Uterus (tissue), 4 donors: ENCODE results near the gene TUBA8. TPM values are rescaled to one million over a fixed set of nuclear protein-coding genes. Genes with fewer than 3 reads are reported as not detected.

Experiments used
- DNase-seq, 2 donors: peaks; one replicate each; pipeline ENCODE4 v3.0.0-alpha.2; 2019 to 2020
- H3K27ac ChIP-seq, 2 donors: fragments of 200-600 bp; sonication (generic); 1 replicate in 1 of 2; 2 replicates in 1 of 2; pipeline ENCODE4 v1.5.1; 2016 to 2018
- H3K27me3 ChIP-seq, 2 donors: fragments of 200-600 bp; sonication (generic); one replicate each; pipeline ENCODE4 v1.5.1; 2018 to 2019; ENCODE audit warnings: control low read depth in 1 of 2
- H3K36me3 ChIP-seq, 2 donors: fragments of 200-600 bp; sonication (generic); one replicate each; pipeline ENCODE4 v1.5.1; 2019; ENCODE audit warnings: control low read depth in 1 of 2
- H3K4me1 ChIP-seq, 2 donors: fragments of 200-600 bp; sonication (generic); one replicate each; pipeline ENCODE4 v1.5.1; 2018 to 2019; ENCODE audit warnings: control low read depth in 1 of 2
- H3K4me3 ChIP-seq, 2 donors: fragments of 200-600 bp; sonication (generic); 1 replicate in 1 of 2; 2 replicates in 1 of 2; pipeline ENCODE4 v1.5.1; 2018 to 2019; ENCODE audit warnings: mild to moderate bottlenecking in 1 of 2
- H3K9me3 ChIP-seq, 2 donors: fragments of 200-600 bp; sonication (generic); one replicate each; pipeline ENCODE4 v1.5.1; 2019; ENCODE audit warnings: control low read depth in 1 of 2
- POLR2A ChIP-seq, 2 donors: fragments of 450-650 bp; IDR thresholded peaks; one replicate each; pipeline ENCODE4 v1.6.1; 2016; ENCODE audit warnings: antibody characterized with exemption in 2 of 2, mild to moderate bottlenecking in 1 of 2, moderate library complexity in 1 of 2
- intact Hi-C: fragments of 100-400 bp; cut with DNase I; formaldehyde crosslinking; loops from one replicate; pipeline ENCODE4 v1.15.1; 2023; ENCODE audit warnings: low total_unique reads
- total RNA-seq, 4 donors: library from RNA; depleted of rRNA in 3 of 4; stranded (reverse); fragments of >200 nt in 3 of 4; gene quantifications; one replicate each; pipeline versions ENCODE4 v1.1.0 to v1.2.4, GENCODE V29; 2014 to 2023
- TF ChIP-seq, protein P1 (sequence below), 4 experiments: fragments of 200-600 bp in 2 of 4; fragments of 450-650 bp in 2 of 4; sonication (generic) in 2 of 4; IDR thresholded peaks; one replicate each; pipeline ENCODE4 v1.5.1; 2016 to 2019; ENCODE audit warnings: antibody characterized with exemption in 4 of 4, mild to moderate bottlenecking in 2 of 4, moderate library complexity in 1 of 4
- donor health status: DM: yes; HTN: yes; CAD: no.

TUBA8 gene
- total RNA-seq, 4 donors from 2014 or later = 0.90 to 14.6 (median 2.2) TPM; not detected in 1

DNA sequence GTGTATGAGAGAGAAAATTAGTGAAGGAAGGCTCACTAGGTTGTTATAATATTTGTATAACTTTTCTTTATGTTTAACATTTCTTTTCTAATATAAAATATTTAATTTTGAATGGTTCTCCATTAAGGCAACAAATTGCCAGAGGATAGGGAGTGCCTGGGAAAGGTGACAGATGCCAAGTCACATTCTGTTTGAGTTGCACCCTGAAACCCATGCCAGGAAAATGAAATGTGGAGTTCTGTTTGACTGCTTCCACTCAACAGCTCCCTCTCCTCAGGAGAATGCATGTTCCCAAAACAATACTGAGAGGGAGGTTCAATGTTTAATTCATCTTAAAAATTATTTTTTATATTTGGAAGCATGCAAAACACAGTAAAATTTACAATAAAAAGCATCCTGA lies 33.5 kb downstream of the TUBA8 start:
- Histone ChIP-seq H3K27me3 (no peaks in the 10 kb centered on the region), H3K36me3 (no peaks in the 10 kb centered on the region), H3K4me3 (no peak overlapping the region), H3K4me1 (no peaks in the 10 kb centered on the region), H3K9me3 (no peaks in the 10 kb centered on the region), H3K27ac (no peak overlapping the region)
- intact Hi-C loops = no loop called here
- DNase-seq = no peak
- TF ChIP-seq, protein P1, sequence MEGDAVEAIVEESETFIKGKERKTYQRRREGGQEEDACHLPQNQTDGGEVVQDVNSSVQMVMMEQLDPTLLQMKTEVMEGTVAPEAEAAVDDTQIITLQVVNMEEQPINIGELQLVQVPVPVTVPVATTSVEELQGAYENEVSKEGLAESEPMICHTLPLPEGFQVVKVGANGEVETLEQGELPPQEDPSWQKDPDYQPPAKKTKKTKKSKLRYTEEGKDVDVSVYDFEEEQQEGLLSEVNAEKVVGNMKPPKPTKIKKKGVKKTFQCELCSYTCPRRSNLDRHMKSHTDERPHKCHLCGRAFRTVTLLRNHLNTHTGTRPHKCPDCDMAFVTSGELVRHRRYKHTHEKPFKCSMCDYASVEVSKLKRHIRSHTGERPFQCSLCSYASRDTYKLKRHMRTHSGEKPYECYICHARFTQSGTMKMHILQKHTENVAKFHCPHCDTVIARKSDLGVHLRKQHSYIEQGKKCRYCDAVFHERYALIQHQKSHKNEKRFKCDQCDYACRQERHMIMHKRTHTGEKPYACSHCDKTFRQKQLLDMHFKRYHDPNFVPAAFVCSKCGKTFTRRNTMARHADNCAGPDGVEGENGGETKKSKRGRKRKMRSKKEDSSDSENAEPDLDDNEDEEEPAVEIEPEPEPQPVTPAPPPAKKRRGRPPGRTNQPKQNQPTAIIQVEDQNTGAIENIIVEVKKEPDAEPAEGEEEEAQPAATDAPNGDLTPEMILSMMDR (IDR thresholded peaks at IDR 0.05) = no peak
- TF ChIP-seq POLR2A (IDR thresholded peaks at IDR 0.05) = no peak

DNA sequence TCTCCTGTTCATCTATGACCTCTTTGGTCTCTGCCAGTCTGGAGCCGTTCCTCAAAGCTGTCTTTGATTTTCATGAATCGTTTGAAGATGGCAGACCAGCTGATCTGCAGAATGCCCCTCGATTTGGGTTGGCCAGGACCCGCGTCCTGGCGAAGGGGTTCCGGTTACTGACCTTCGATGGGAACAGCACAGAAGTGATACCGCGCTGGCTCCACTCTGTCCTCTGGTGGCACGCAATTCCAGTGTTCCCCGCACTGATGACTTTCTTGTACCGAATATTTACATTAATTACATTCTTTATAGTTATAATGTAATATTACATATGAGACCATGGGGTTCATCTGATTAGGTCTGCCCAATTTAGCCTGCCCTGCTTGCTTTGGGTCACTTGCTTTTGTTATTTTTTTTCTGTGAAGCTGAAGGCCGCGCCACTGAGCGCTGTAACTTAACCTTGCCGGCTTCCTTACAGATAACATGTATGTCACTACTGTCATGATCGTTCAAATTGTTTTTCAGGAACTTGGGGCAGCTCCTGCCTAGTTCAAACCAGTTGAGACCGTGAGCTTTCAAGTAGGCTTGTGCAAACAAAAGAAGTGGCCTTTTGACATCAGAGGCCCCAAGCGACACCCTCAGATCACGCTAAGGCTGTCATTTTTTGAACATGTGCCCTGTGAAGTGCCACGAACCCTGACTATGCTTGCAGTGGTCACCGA lies 35.2 kb downstream of the TUBA8 start:
- Histone ChIP-seq H3K9me3 (no peaks in the 10 kb centered on the region), H3K36me3 (no peaks in the 10 kb centered on the region), H3K27ac (no peak overlapping the region), H3K4me1 (no peaks in the 10 kb centered on the region), H3K27me3 (no peaks in the 10 kb centered on the region), H3K4me3 (no peak overlapping the region)
- intact Hi-C loops = no loop called here
- DNase-seq = peak in 1 of 2 donors; percentile 2
- no peak for TF ChIP-seq POLR2A (IDR thresholded peaks at IDR 0.05)
- TF ChIP-seq, protein P1 (IDR thresholded peaks at IDR 0.05) = no peak

DNA sequence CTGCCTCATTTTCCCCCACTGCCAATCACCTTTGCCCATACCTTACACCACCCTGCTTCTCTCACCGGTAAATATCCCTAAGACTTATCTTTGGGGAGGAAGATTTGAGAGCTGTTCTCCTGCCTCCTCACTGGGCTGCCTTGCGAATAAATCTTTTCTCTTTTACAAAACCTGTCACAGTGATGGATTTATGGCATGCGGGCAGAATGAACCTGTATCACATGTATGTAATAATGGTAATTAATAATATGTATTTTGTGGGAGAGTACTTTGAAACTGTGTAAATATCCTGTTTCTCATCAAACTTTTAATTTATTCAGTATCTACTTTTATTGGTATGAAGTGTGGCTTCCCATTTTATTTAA lies 35.8 kb downstream of the TUBA8 start:
- intact Hi-C loops = no loop called here
- Histone ChIP-seq H3K36me3 (no peaks in the 10 kb centered on the region), H3K27me3 (no peaks in the 10 kb centered on the region), H3K4me3 (no peak overlapping the region), H3K4me1 (no peaks in the 10 kb centered on the region), H3K27ac (no peak overlapping the region), H3K9me3 (no peaks in the 10 kb centered on the region)
- TF ChIP-seq POLR2A (IDR thresholded peaks at IDR 0.05) = no peak
- TF ChIP-seq, protein P1 (IDR thresholded peaks at IDR 0.05) = no peak
- no peak for DNase-seq

DNA sequence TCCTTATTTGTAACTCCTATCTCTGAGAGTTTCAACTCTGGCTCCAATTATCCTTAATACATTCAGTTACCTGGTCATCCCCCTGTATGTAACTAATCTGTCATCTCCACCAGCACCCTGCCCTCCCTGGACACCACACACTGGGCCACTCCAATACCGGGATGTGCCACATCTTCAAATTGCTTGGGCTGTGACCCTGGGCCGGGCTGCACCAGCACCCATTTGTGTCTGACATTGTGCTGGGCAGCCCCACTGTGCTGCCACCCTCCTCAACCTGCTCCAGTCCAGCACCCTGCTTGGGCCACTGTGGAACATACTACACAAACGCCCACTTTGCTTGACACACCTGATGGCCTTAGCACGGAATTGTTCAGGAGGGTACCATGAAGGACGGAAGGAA lies 37.2 kb downstream of the TUBA8 start:
- Histone ChIP-seq H3K27ac (no peak overlapping the region), H3K9me3 (no peaks in the 10 kb centered on the region), H3K4me3 (no peak overlapping the region), H3K4me1 (no peaks in the 10 kb centered on the region), H3K27me3 (no peaks in the 10 kb centered on the region), H3K36me3 (no peaks in the 10 kb centered on the region)
- intact Hi-C loops = no loop called here
- TF ChIP-seq, protein P1 (IDR thresholded peaks at IDR 0.05) = no peak
- TF ChIP-seq POLR2A (IDR thresholded peaks at IDR 0.05) = no peak
- DNase-seq = peak in 1 of 2 donors; percentile 15

DNA sequence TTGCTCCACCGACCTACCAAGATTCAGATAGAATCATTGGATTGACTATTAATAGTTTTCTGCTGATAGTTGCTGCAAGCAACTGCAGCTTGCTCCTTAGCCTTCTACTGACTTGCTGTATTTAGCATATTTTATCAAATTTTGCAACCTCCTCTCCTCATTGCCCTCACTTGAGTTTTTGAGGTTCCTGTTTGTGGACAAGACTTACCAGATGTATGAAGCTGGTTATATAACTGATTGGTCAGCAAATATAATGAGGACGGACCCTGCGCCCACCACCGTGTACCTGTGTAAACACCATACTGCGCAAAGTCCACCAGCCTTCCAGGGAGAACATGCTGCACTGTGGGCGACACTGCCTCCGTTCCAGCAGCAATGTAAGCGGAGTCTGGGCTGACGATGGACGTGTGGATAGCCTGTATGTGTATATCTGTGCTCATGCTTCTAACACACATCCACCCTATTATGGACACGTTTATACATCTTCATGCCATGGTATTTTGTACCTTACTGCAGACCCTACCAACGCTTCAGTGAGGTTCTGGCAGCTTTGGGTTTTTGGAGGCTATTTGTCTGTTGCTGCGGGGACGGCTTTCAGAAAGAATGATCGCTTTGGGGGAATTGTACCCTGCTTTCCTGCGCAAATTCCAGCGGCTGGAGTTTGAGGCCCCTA lies 37.8 kb downstream of the TUBA8 start:
- DNase-seq = peak in 1 of 2 donors; percentile 14
- Histone ChIP-seq H3K27ac (no peak overlapping the region), H3K9me3 (no peaks in the 10 kb centered on the region), H3K4me1 (no peaks in the 10 kb centered on the region), H3K4me3 (no peak overlapping the region), H3K36me3 (no peaks in the 10 kb centered on the region), H3K27me3 (no peaks in the 10 kb centered on the region)
- TF ChIP-seq POLR2A (IDR thresholded peaks at IDR 0.05) = no peak
- TF ChIP-seq, protein P1 (IDR thresholded peaks at IDR 0.05) = no peak
- intact Hi-C loops = no loop called here
